SIG-M5 treated with dmso at 0.1 percent for 504 hours (cell line): ENCODE measurements around the gene RAB1B.
"Not testable (repeated sequence)": the region's sequence is repeated elsewhere in the genome, so short reads cannot be mapped to it uniquely, and the experiment has no call there.

Experiments
- DNase-seq: peaks from one replicate; lab custom pipeline; 2025; ENCODE audit not compliant: unreplicated experiment; lab: John Stamatoyannopoulos, UW

RAB1B gene

DNA sequence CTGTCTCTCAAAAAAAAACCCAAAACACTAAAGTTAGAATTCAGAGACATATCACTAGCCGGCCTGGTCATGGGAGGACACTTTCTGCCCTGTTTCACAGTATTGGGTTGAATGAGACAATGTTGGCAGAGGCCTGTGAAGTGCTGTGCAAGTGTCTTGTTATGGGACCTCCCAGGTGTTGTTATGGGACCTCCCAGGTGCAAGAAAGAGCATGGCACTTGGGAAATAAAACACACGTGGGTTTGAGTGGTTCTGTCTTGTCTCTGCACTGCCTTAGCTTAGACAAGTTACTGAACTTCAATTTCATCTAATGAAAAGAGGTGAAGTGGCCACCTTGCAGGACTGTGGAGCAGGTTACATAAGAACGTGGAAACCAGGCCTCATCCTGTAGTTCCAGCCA lies 28.9 kb upstream of the RAB1B start:
- no peak for DNase-seq

GRCh38 chr11:66239998-66240780 lies 28.2 kb upstream of the RAB1B start:
- peak; percentile 16 for DNase-seq

GRCh38 chr11:66240781-66241136 lies 27.7 kb upstream of the RAB1B start:
- DNase-seq = no peak

DNA sequence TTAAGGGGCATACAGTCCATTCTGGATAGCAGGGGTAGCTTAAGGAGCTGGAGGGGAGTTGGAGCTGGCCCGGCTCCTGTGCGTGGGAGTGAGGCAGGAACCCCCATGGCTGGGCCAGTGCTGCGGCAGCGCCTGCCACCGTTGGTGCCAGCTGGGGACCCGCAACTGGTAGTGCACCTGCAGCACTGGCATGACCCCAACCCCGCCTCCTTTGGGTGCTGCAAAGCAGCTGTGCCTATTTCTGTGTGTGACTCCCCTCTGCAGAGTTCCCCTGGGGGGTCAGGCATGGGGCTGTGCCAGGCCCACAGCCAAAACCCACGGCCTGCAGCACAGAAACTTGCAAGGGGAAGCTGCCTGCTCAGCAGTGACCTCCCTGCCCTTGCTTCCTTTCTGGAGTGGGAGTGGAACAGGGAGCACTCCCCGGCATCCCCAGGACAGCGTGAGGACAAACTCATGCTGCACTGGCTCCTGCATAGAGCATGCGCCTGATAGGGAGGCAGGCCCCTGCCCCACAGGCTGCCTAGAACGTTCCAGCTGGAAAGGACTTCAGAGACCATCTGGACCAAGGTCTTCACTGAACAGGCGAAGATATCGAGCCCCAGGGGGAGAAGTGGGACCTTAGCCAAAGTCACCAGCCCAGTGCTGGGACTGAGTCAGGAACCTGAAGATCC lies 26.2 kb upstream of the RAB1B start:
- DNase-seq = no peak

DNA sequence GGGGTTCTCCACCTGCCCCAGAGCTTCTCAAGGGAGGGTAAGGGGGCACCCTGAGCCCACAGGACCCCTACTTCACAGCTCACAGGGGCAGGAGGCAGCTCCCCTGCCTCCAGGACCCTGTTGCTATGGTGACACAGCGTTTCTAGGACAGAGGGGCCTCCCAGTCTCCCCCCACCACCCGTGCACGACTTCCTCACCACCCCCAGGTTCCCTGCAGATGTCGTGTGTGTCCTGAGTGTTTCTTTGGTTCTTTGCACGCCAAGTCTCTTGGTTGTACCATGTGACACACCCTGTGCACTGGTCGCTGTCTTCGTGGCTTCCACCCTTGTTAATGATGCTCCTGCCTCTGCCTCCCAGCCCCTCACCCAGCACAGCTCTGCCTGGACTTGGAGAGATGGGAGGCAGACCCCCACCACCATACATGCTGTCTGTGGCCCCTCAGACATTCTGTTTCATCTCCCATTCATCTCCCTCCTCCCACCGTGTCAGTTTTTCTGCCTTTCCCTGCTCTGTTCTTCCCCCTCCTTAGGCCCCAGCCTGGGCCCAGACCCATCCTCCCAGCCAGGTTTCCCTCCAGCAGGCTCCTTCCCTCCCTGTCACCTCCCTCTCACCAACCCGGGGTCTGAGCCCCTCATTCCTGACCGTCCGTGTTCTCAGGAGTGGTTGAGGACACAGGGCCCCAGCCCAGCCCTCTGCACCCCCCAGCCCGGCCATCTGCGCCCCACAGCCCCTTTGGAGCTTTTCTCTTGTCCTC lies 24.5 kb upstream of the RAB1B start:
- no peak for DNase-seq

DNA sequence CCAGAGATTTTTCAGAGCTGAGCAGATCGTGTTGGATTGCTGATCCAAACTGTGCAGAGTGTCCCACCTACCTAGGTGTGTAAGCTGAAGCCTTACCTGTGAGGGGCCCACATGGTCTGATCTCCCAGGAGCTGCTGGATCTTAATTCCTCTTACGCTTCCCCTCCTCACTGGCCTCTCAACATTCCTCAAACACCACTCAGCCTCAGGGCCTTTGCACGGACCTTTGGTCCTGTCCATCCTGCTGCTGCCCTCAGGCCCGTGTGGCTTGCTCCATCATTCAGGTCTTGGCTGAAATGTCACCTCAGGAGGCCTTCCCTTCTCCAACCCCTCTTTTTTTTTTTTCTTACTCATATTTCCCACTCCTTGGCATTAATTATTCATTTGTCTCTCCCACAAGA lies 21.1 kb upstream of the RAB1B start:
- DNase-seq = no peak

GRCh38 chr11:66247801-66248200 lies 20.6 kb upstream of the RAB1B start:
- DNase-seq = no peak

DNA sequence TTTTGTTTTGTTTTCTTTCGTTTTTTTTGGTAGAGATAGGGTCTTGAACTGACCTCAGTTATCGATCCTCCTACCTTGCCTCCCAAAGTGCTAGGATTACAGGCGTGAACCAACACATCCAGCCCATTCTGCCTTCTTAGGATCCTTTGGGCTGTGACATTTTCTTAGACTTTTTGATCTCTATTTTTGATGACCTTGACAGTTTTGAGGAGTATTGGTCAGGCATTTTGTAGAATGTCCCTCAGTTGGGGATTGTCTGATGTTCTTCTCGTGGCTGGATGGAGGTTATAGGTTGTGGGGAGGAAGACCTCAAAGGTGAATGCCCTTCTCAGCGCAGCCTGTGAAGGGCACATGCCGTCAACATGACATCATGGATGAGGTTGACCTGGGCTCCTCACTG lies 19.5 kb upstream of the RAB1B start:
- no peak for DNase-seq

DNA sequence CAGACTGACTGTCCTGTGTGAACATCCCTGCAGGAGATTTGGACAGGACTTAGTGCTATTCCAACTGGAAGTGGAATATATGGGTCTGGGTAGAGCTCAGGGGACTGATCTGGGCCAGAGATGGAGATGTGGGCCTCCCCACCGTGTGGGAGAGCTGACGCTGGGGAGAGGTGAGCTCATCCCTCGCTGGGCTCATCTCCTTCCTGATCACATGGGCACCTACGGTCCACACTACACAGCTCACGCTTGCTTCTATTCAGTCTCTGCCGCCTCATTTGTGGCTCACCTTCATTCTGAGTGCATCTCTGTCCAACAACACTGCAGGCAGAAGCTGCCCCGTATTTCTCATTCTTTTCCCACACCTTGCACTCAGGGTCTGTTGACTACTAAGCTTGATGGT lies 16.6 kb upstream of the RAB1B start:
- no peak for DNase-seq

GRCh38 chr11:66253081-66253480 lies 15.4 kb upstream of the RAB1B start:
- DNase-seq = not testable (repeated sequence)

DNA sequence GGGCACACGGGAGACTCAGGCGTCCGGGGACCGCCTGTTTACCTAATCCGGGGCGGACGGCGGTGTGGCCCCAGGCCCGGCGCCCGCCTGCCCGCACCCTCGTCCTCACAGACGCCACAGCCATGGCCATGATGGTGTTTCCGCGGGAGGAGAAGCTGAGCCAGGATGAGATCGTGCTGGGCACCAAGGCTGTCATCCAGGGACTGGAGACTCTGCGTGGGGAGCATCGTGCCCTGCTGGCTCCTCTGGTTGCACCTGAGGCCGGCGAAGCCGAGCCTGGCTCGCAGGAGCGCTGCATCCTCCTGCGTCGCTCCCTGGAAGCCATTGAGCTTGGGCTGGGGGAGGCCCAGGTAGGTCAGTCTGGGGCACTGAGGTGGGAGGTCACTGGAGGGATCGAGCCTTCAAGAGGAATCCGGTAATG lies 10.0 kb upstream of the RAB1B start:
- DNase-seq = no peak

- no peak for DNase-seq
Measured at GRCh38 chr11:66259225-66259624, 9.2 kb upstream of the RAB1B start.

- DNase-seq = no peak
Measured at GRCh38 chr11:66259956-66260355, 8.5 kb upstream of the RAB1B start.

GRCh38 chr11:66261578-66261977 lies 6.9 kb upstream of the RAB1B start:
- no peak for DNase-seq

DNA sequence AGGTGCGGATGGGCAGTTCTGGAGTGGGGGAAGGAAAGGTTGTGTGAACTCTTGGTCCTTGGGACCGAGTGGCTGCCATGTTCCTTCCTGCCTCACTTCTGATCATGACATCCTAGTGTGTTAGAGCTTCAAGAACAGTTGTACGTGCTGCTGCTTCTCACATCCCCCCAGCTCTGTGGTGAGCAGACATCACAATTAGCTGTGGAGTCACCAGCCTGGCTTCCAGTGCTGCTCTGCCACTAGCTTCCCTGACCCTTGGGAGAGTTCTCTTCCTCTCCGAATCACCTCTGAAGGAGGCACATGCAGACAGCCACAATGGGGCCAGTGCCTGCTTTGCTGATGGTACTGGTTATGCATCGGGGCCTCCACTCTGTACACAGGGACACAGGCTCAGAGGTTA lies 6.2 kb upstream of the RAB1B start:
- no peak for DNase-seq

DNA sequence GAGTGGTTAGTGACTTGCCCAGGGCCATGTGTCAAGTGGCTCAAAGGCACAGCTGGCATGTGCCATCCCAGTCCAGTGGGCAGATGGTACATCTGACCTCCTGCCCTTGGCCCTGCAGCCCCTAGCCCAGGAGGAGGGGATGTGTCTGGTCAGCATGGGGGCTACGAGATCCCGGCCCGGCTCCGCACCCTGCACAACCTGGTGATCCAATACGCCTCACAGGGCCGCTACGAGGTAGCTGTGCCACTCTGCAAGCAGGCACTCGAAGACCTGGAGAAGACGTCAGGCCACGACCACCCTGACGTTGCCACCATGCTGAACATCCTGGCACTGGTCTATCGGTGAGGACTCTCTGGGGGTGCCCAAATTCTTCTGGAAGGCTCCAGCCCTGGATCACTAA lies 5.7 kb upstream of the RAB1B start:
- DNase-seq = no peak

GRCh38 chr11:66263231-66263630 lies 5.2 kb upstream of the RAB1B start:
- DNase-seq = no peak

GRCh38 chr11:66263785-66264184 lies 4.7 kb upstream of the RAB1B start:
- no peak for DNase-seq

DNA sequence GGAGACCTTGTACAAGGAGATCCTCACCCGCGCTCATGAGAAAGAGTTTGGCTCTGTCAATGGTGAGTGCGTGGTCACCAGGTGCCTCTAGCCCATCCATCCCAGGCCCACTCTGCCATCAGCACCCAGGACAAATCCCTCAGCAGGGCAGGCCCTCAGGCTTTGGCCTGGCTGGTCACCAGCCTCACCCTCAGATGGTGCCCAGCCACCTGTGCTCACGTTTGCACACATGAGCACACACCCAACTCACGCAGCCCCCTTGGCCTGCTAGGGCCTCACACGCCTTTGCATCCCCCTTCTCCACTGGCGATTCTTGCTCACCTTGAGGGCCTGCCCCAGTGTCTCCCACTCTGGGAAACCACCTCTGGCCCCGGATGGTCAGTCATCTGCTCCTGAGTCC lies 4.1 kb upstream of the RAB1B start:
- no peak for DNase-seq

DNA sequence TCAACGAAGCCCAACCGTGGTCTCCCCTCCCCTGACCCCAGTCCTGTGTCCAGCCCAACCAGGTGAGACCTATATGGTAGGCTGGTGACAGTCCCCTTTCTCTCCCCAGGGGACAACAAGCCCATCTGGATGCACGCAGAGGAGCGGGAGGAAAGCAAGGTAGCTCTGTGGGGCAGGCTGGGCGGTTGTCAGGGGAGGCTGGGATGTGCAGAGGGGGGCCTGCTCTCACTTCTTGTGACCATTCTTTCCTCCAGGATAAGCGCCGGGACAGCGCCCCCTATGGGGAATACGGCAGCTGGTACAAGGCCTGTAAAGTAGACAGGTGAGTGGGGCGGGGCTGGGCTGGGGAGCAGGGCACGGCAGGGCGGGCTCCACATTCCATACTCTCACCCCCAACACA lies 3.5 kb upstream of the RAB1B start:
- DNase-seq = no peak

- no peak for DNase-seq
Measured at GRCh38 chr11:66265531-66266377, 2.7 kb upstream of the RAB1B start.
